Activated CD4-positive, alpha-beta T cell treated with anti-CD3 and anti-CD28 coated beads, Interleukin-2, amount 10 ng/mL, durations not matched to agents 24 days and 14 days (primary cell): ENCODE results near the gene GALK2. TPM values are rescaled to one million over a fixed set of nuclear protein-coding genes. Genes with fewer than 3 reads are reported as not detected.
"Not testable (repeated sequence)": the region's sequence is repeated elsewhere in the genome, so short reads cannot be mapped to it uniquely, and the experiment has no call there.

ENCODE experiments used
- DNase-seq: peaks from one replicate; pipeline ENCODE4 v3.0.0; 2022
- H3K27ac Mint-ChIP-seq: one replicate; pipeline ENCODE4 v1.8.0; 2022; ENCODE audit warnings: mild to moderate bottlenecking, mixed read lengths
- H3K27me3 Mint-ChIP-seq: one replicate; pipeline ENCODE4 v1.8.0; 2022; ENCODE audit warnings: mixed read lengths
- H3K36me3 Mint-ChIP-seq: one replicate; pipeline ENCODE4 v1.8.0; 2022; ENCODE audit warnings: low read depth, mild to moderate bottlenecking, mixed read lengths
- H3K4me1 Mint-ChIP-seq: one replicate; pipeline ENCODE4 v1.8.0; 2021; ENCODE audit warnings: mixed read lengths
- H3K4me3 Mint-ChIP-seq: one replicate; pipeline ENCODE4 v1.8.0; 2022; ENCODE audit warnings: mild to moderate bottlenecking, moderate library complexity, mixed read lengths
- H3K9me3 Mint-ChIP-seq: one replicate; pipeline ENCODE4 v1.8.0; 2021; ENCODE audit warnings: mixed read lengths
- intact Hi-C: fragments of 100-400 bp; cut with micrococcal nuclease; formaldehyde crosslinking; loops from one replicate; pipeline ENCODE4 v1.15.1; 2023
- total RNA-seq: library from RNA; stranded (reverse); gene quantifications from 2 replicates; pipeline ENCODE4 v1.2.3, GENCODE V29; 2022

Gene GALK2
- total RNA-seq, 1 donor from 2014 or later: 25.5 TPM

DNA sequence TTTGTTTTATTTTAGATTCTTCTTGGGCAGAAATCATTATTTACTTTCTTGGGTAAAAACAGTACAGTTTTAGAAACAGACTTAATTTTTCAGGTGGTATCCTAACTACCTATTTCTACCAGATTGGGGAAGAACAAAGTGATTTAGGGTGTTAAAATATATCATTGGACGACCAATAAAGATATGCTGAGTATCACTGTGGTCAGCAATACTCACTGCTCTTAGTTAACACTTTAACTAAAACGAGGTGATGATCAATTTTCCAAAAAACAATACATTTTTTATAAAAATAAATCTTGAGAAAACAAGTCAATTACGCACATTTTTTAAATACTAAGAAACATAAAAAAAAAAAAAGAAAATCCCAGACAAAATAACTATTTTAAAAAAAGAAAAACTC, 18.2 kb upstream of the GALK2 start:
- Mint-ChIP-seq H3K27me3 (peaks cover 1% of the 10 kb centered on the region), H3K27ac (no peak overlapping the region), H3K36me3 (peaks cover 24% of the 10 kb centered on the region), H3K4me3 (no peak overlapping the region), H3K4me1 (peaks cover 42% of the 10 kb centered on the region), H3K9me3 (no peaks in the 10 kb centered on the region)
- no peak for DNase-seq
- intact Hi-C loops: loop anchor here (10.0 kb wide), 1 partner anchor 1203 kb away; the partner anchor contains the start of gene GABPB1

DNA sequence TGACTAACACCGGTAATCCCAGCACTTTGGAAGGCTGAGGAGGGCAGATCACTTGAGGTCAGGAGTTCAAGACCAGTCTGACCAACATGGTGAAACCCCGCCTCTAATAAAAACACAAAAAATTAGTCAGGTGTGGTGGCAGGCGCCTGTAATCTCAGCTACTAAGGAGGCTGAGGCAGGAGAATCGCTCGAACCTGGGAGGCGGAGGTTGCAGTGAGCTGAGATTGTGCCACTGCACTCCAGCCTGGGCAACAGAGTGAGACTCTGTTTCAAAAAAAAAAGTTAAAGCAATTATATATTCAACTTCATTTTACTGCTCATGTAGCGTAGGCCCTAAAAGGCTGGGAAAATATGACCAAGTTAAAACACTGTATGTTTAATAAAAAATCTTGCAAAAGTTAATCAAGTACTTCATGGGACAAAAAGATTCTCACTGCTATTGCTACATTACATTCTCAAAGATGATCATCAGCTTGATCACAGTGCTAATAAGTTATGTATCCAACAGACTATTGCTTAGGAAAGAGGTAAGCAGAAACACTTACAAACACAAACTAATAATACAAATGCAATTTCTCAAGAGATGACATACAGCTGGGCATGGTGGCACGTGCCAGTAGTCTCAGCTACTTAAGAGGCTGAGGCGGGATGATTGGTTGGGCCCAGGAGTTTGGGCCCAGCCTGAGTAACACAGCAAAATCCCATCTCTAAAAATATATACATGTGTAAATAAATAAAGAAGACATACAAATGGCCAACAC, 17.3 kb upstream of the GALK2 start:
- Mint-ChIP-seq H3K27ac (no peak overlapping the region), H3K4me3 (peak overlapping the region; percentile 79), H3K9me3 (no peaks in the 10 kb centered on the region), H3K27me3 (peaks cover 1% of the 10 kb centered on the region), H3K4me1 (peaks cover 45% of the 10 kb centered on the region), H3K36me3 (peaks cover 24% of the 10 kb centered on the region)
- intact Hi-C loops: loop anchor here (10.0 kb wide), 1 partner anchor 1202 kb away; the partner anchor contains the start of gene GABPB1
- no peak for DNase-seq

DNA sequence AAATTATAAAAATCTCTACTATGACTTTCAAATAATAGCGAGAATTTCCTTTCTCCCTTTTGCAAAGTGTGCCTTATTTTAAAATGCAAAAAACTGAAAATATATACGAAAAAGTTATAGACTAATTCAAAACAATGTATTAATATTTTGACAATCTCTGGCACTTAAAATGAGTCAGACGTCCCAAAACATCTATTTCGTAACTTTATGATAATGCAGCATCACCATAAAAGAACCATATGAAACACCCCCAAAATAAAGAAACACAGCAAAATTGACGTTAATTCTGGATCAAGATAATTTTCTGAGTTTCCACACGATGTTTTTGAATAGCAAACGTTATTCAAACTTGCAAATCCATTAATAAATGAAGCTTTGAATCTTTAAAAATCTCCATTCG, 15.7 kb upstream of the GALK2 start:
- Mint-ChIP-seq H3K4me1 (peaks cover 40% of the 10 kb centered on the region), H3K27me3 (peaks cover 1% of the 10 kb centered on the region), H3K9me3 (no peaks in the 10 kb centered on the region), H3K36me3 (peaks cover 21% of the 10 kb centered on the region), H3K27ac (peak overlapping the region; percentile 99), H3K4me3 (peak overlapping the region; percentile 99)
- DNase-seq: no peak
- intact Hi-C loops: loop anchor here (10.0 kb wide), 1 partner anchor 1200 kb away; the partner anchor contains the start of gene GABPB1

DNA sequence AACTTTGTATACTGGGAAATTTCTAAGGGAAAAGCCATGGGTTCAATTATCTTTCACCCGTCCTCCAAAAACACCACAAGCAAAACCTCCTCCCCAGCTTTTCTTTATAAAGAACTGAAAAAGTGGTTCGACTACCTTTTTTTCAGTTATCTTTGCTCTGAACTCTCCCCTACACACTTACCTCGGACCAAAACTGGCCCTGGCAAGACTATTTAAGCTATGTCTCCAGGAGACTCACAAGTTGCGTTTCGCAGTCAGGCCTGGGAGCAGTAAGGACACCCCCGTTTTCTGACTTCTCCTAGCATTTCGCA, 15.3 kb upstream of the GALK2 start:
- intact Hi-C loops: loop anchor here (1.0 to 10.0 kb wide), 9 partner anchors 16 to 1753 kb away; partner anchors contain the start of genes AP4E1, CEP152, DUT and EID1
- Mint-ChIP-seq H3K27ac (peak overlapping the region; percentile 99), H3K9me3 (no peaks in the 10 kb centered on the region), H3K4me1 (peaks cover 40% of the 10 kb centered on the region), H3K4me3 (peak overlapping the region; percentile 99), H3K36me3 (peaks cover 21% of the 10 kb centered on the region), H3K27me3 (peaks cover 1% of the 10 kb centered on the region)
- DNase-seq: no peak

DNA sequence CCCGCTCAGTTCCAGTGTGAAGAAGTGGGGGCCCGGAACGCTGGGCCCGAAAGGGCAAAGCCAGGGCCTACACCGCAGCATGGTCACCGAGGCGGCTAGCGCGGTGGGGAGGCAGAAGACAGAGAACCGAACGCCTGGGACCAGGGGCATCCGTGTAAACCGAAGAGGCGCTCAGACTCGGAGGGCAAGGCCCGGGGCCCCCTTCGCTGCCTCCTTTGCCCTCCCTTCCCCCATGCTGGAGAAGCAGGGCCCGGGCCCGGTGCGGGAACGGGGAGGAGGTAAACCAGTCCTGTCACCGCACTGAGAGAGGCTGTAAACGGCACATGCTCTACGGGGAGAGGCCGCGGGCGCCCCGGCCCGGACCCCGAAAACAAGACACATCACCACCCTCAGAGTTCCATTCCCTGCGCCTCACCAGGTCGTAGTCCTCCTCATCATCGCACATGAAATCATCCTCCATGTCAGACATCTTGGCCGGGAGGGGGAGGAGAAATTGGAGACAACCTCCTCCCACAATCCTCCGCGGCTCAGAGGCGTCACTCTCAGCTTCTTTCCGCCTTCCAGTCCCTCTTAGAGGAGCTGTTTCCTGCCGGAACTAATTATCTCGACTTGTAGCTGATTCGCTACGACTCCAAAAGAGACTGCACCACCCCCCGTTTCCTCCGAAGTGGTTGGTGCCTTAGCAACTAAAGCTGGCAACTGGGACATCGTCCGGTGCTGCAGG, 14.8 kb upstream of the GALK2 start, which contains the start of gene COPS2:
COPS2 (minus strand) TSS at position 490 of the 724 bp plus-strand sequence; CDS start at position 469, 21 bp downstream.
- Mint-ChIP-seq H3K27me3 (peaks cover 1% of the 10 kb centered on the region), H3K4me1 (peaks cover 40% of the 10 kb centered on the region), H3K27ac (peak within 1 kb of the TSS; percentile 99), H3K4me3 (peak within 1 kb of the TSS; percentile 99), H3K9me3 (no peaks in the 10 kb centered on the region), H3K36me3 (peaks cover 21% of the 10 kb centered on the region)
- DNase-seq: peak; percentile 98
- intact Hi-C loops: loop anchor here (1.0 to 10.0 kb wide), 9 partner anchors 15 to 1752 kb away; partner anchors contain the start of genes AP4E1, CEP152, DUT and EID1

DNA sequence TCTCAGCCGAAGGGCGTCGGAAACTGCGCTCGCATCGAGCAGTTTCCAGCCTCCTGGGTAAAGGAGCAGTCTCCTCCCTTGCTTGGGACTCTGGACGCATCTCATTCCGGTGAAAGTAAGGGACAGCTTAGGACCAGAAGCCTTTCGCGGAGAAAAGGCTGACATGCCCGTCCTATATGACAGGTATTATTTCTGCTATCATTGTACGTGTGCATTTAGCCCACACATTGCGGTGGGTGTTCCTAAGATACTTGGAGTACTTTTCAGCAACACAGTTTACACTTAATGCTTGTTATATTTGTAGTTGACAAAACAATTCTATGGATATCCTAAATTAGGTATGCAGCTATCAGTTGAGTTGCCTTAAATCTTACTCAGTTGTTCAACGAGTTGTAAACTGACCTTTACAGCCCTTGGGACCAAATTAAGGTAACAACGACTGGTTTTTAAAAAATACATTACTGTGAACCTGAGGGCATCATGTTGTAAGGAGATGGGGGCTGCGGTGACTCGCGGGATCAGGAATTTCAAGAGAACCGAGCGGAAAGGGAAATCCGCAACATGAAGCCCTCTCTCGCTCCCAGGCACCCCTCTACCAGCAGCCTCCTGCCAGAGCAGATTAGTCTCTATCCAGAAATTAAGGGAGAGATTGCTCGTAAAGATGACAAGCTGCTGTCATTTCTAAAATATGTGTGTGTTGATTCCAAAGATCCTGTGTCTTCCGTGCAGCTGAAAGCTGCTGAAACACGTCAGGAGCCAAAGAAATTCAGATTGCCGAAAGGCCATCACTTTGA, 14.0 kb upstream of the GALK2 start:
- H3K4me1 Mint-ChIP-seq: peaks cover 38% of the 10 kb centered on the region

DNA sequence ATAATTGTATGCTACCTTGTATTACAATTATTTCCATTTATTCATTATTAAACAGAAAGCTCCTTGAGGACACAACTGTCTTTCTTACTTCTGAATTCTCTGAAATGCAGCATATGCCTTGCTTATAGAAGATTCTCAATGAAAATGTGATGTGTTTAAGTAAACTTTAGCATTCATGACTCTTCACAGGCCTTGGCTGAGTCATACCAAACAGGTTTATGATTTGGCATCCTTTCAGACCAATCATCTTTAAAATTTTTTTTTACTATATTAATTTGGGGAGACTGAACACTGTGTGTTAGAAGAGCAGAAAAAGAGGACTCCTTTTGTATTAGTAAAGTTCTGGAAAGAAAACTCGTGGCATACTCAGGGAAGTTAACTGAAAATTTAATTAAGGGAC, 6.4 kb upstream of the GALK2 start:
- no peaks in the 10 kb centered on the region for H3K27me3 Mint-ChIP-seq
- no peak overlapping the region for H3K4me3 Mint-ChIP-seq
- H3K27ac Mint-ChIP-seq: no peak overlapping the region
- intact Hi-C loops: no loop called here
- peaks cover 7% of the 10 kb centered on the region for H3K36me3 Mint-ChIP-seq
- H3K9me3 Mint-ChIP-seq: no peaks in the 10 kb centered on the region
- DNase-seq: no peak
- no peaks in the 10 kb centered on the region for H3K4me1 Mint-ChIP-seq

More for the DNA sequence above, 14.0 kb upstream of the GALK2 start:
- peak overlapping the region; percentile 99 for H3K27ac Mint-ChIP-seq
- peaks cover 1% of the 10 kb centered on the region for H3K27me3 Mint-ChIP-seq
- H3K36me3 Mint-ChIP-seq: peaks cover 17% of the 10 kb centered on the region
- intact Hi-C loops: loop anchor here (1.0 to 10.0 kb wide), 9 partner anchors 14 to 1751 kb away; partner anchors contain the start of genes AP4E1, CEP152, DUT and EID1
- H3K9me3 Mint-ChIP-seq: no peaks in the 10 kb centered on the region
- peak; percentile 73 for DNase-seq
- H3K4me3 Mint-ChIP-seq: peak overlapping the region; percentile 99

DNA sequence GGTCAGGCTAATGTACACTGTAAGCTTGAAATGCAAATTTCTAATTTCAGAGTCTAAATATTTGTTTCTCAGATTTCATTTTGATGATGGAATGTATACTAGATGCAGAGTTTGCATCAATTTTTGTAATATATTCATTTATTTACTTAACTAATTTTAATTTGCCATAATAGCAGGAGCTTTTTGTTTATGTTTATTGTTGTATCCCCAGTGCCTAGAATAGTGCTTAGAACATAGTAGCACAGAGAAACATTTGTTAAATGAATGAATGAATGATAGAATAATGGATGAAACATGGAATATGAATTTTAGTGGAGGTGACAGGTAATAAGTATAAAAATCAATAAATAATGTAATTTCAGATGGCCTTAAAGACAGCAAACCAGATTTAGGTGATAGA, 5.2 kb upstream of the GALK2 start:
- no peaks in the 10 kb centered on the region for H3K9me3 Mint-ChIP-seq
- H3K36me3 Mint-ChIP-seq: peaks cover 7% of the 10 kb centered on the region
- H3K4me3 Mint-ChIP-seq: no peak overlapping the region
- H3K27me3 Mint-ChIP-seq: no peaks in the 10 kb centered on the region
- H3K4me1 Mint-ChIP-seq: peaks cover 3% of the 10 kb centered on the region
- intact Hi-C loops: no loop called here
- DNase-seq: no peak
- no peak overlapping the region for H3K27ac Mint-ChIP-seq

DNA sequence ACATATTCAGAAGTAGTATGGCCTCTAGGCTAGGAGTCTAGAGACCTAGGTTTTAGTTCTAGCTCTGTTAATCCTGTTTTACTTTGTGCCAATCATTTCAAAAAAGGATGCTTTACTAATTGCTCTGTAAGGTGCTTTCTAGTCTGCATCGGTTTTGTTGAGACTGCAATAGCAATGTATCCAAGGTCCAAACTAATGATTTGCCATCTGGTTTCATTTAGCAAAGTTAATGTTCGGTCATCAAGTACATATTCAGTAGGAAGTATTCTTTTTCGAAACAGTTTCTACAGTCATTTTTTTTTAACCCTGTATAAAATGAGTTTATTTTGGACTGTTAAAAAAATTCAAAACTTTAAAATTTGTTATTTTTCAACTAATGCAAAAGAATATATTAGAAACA, 2.0 kb upstream of the GALK2 start:
- no peak for DNase-seq
- Mint-ChIP-seq H3K27ac (no peak overlapping the region), H3K4me1 (peaks cover 19% of the 10 kb centered on the region), H3K27me3 (no peaks in the 10 kb centered on the region), H3K36me3 (peaks cover 2% of the 10 kb centered on the region), H3K9me3 (no peaks in the 10 kb centered on the region), H3K4me3 (no peak overlapping the region)
- intact Hi-C loops: no loop called here

DNA sequence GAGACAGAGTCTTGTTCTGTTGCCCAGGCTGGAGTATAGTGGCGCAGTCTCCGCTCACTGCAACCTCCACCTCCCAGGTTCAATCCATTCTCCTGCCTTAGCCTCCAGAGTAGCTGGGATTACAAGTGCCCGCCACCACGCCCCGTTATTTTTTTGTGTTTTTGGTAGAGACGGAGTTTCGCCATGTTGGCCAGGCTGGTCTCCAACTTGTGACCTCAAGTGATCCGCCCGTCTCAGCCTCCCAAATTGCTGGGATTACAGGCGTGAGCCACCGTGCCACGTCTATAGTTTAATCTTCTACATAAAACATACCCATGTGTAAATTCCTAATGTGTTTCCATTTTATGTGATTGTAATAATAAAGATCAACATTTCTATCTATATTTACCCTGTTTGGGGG, 1.7 kb downstream of the GALK2 start:
- H3K27me3 Mint-ChIP-seq: no peaks in the 10 kb centered on the region
- H3K27ac Mint-ChIP-seq: no peak overlapping the region
- H3K36me3 Mint-ChIP-seq: peaks cover 5% of the 10 kb centered on the region
- H3K9me3 Mint-ChIP-seq: no peaks in the 10 kb centered on the region
- peaks cover 33% of the 10 kb centered on the region for H3K4me1 Mint-ChIP-seq
- intact Hi-C loops: loop anchor here (5.0 kb wide), 2 partner anchors 451 to 1011 kb away; partner anchors contain the start of genes DTWD1, FAM227B and SLC27A2
- no peak for DNase-seq
- peak overlapping the region; percentile 100 for H3K4me3 Mint-ChIP-seq

DNA sequence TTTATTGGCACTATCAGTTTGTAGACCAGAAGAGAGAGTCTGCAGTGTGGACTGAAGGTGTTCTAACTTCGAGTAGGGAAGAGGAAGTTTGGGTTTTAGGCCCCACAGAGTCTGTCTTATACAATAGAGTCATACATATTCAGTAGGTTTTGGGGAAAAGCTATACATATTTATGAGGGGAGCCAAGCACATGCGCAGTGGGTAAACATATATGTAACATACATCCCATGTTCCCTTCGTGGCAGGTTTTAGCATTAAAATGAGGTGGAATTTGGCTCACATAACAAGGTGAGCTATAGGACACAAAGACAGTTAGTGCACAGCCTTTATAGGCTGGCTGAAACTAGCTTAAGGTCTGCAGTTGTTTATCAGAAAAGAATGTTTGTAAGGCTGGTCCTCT, 4.9 kb downstream of the GALK2 start:
- H3K36me3 Mint-ChIP-seq: peaks cover 10% of the 10 kb centered on the region
- intact Hi-C loops: loop anchor here (5.0 kb wide), 2 partner anchors 447 to 1007 kb away; partner anchors contain the start of genes DTWD1, FAM227B and SLC27A2
- H3K27me3 Mint-ChIP-seq: no peaks in the 10 kb centered on the region
- no peak for DNase-seq
- no peaks in the 10 kb centered on the region for H3K9me3 Mint-ChIP-seq
- no peak overlapping the region for H3K27ac Mint-ChIP-seq
- peaks cover 29% of the 10 kb centered on the region for H3K4me1 Mint-ChIP-seq
- no peak overlapping the region for H3K4me3 Mint-ChIP-seq

DNA sequence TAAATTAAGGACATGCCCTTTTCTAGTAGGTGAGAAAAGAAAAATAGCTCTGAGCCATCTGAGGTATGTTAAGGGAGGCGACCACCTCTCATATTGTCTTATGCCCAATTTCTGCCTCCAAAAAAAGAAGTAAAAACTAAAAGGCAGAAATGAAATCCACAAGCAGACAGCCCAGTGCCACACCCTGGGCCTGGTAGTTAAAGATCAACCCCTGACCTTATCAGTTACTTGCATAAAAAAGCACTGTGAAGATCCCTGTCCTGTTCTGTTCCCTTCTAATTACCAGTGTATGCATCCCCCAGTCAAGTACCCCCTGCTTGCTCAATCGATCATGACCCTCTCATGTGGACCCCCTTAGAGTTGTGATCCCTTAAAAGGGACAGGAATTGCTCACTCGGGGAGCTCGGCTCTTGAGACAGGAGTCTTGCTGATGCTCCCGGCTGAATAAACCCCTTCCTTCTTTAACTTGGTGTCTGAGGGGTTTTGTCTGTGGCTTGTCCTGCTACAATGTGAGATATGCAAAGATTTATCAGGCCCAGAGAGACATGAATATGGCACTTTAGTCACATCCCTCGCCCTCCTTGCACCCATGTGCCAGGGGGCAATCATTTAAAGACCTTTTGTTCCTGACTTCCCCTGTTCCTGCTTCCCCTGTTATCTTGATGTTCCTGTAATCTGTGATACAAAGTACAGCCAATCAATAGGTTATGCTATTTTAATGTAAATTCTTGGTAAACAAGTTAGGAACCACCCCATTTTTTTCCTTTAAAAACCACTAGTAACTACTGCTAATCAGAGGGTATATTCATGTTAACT, 5.7 kb downstream of the GALK2 start:
- H3K4me3 Mint-ChIP-seq, intact Hi-C loops, DNase-seq, H3K9me3 Mint-ChIP-seq, H3K27me3 Mint-ChIP-seq: not testable (repeated sequence)
- H3K36me3 Mint-ChIP-seq: peaks cover 10% of the 10 kb centered on the region
- H3K27ac Mint-ChIP-seq: peak overlapping the region; percentile 7
- peaks cover 24% of the 10 kb centered on the region for H3K4me1 Mint-ChIP-seq

DNA sequence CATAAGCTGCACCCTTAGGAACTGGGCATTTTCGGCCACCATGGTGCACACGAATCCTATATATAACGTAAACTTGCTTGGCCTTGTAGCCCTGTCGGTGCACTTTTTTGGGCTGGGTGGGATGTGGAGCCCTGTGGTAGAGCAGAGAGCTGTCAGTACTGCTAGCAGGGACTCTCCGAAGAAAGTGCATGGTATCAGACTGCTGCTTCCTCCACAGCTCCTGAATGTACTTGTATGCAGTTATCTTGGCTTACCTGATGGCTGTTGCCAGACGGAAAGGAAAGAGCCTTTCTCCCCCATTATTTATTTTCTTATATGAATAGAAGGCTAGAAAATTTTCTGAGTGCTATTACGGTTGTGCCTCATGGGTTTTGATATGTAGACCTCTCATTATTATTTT, 8.4 kb downstream of the GALK2 start:
- H3K9me3 Mint-ChIP-seq: no peaks in the 10 kb centered on the region
- intact Hi-C loops: no loop called here
- H3K4me3 Mint-ChIP-seq: no peak overlapping the region
- H3K27ac Mint-ChIP-seq: no peak overlapping the region
- no peaks in the 10 kb centered on the region for H3K27me3 Mint-ChIP-seq
- no peak for DNase-seq
- peaks cover 13% of the 10 kb centered on the region for H3K4me1 Mint-ChIP-seq
- H3K36me3 Mint-ChIP-seq: peaks cover 16% of the 10 kb centered on the region
